ENCODE measurements around the gene BCL2L11.

- no peak for TF ChIP-seq CTCF (IDR thresholded peaks at IDR 0.05)
- no peak for TF ChIP-seq POLR2A (IDR thresholded peaks at IDR 0.05)
- no peak for TF ChIP-seq EP300 (IDR thresholded peaks at IDR 0.05)
These were observed 18.1 kb downstream of the BCL2L11 start for GRCh38 chr2:111138839-111139238.

All from ovary (tissue), 3 donors.